Right atrium auricular region (tissue), 2 donors: ENCODE measurements around the gene UTP20. TPM values are rescaled to one million over a fixed set of nuclear protein-coding genes. Genes with fewer than 3 reads are reported as not detected.
"Not testable (repeated sequence)": the region's sequence is repeated elsewhere in the genome, so short reads cannot be mapped to it uniquely, and the experiment has no call there.

Experiments
- DNase-seq: peaks from one replicate; pipeline ENCODE4 v3.0.0-alpha.2; 2019; ENCODE audit warnings: low spot score
- H3K27ac ChIP-seq, 2 donors: fragments of 200-600 bp; sonication (generic); 1 replicate in 1 of 2; 2 replicates in 1 of 2; pipeline ENCODE4 v1.5.1; 2016 to 2019
- H3K27me3 ChIP-seq, 2 donors: fragments of 200-600 bp; sonication (generic); one replicate each; pipeline versions ENCODE4 v1.5.1 to v1.6.0; 2017 to 2019
- H3K36me3 ChIP-seq: fragments of 200-600 bp; sonication (generic); one replicate; pipeline ENCODE4 v1.5.1; 2016
- H3K4me1 ChIP-seq, 2 donors: fragments of 200-600 bp; sonication (generic); one replicate each; pipeline versions ENCODE4 v1.5.1 to v1.6.0; 2017 to 2019
- H3K4me3 ChIP-seq, 2 donors: fragments of 200-600 bp; sonication (generic); 1 replicate in 1 of 2; 2 replicates in 1 of 2; pipeline ENCODE4 v1.5.1; 2017 to 2019; ENCODE audit warnings: mild to moderate bottlenecking in 1 of 2, moderate library complexity in 1 of 2
- H3K9me3 ChIP-seq, 2 donors: fragments of 200-600 bp; sonication (generic); one replicate each; pipeline ENCODE4 v1.5.1; 2019
- total RNA-seq, 2 donors: library from RNA; depleted of rRNA; stranded (reverse); fragments of >200 nt; gene quantifications; one replicate each; pipeline ENCODE4 v1.1.0, GENCODE V29; 2016
- TF ChIP-seq, protein P1 (sequence below), 2 donors: fragments of 200-600 bp; sonication (generic); IDR thresholded peaks; one replicate each; pipeline ENCODE4 v1.5.1; 2019; ENCODE audit warnings: antibody characterized with exemption in 2 of 2

The UTP20 gene
- total RNA-seq, 2 donors from 2014 or later = 5.8 to 6.7 TPM

DNA sequence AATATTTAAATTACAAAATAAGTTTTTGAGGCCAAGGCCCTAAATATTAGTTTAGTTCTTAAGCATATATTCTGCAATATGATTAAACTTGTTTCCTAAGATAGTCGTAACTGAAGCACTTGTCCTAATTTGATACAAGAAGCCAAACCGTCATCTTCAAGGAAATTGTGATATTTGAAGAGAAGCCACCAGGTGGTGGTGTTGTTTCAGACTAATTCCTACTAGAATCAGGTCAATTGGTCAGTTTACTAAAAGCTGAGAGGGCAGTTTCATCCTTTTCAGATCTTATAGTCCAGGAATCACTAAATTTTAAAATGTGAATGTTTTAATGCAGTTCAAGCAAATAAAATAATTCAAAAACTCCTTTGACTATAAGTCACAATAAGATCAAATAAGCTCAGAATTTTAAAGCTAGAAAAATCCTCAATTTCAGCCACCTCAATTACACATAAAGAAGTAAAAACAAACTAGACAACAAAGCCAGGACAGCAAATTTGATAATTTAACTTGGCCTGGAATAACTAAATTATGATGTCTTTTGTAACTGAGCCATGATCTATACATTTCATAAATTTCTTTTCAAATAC is 134.7 kb downstream of the UTP20 start:
- Histone ChIP-seq H3K27ac (no peak overlapping the region), H3K36me3 (no peaks in the 10 kb centered on the region), H3K4me1 (no peaks in the 10 kb centered on the region), H3K4me3 (no peak overlapping the region), H3K27me3 (no peaks in the 10 kb centered on the region), H3K9me3 (no peaks in the 10 kb centered on the region)
- no peak for DNase-seq
- TF ChIP-seq, protein P1, sequence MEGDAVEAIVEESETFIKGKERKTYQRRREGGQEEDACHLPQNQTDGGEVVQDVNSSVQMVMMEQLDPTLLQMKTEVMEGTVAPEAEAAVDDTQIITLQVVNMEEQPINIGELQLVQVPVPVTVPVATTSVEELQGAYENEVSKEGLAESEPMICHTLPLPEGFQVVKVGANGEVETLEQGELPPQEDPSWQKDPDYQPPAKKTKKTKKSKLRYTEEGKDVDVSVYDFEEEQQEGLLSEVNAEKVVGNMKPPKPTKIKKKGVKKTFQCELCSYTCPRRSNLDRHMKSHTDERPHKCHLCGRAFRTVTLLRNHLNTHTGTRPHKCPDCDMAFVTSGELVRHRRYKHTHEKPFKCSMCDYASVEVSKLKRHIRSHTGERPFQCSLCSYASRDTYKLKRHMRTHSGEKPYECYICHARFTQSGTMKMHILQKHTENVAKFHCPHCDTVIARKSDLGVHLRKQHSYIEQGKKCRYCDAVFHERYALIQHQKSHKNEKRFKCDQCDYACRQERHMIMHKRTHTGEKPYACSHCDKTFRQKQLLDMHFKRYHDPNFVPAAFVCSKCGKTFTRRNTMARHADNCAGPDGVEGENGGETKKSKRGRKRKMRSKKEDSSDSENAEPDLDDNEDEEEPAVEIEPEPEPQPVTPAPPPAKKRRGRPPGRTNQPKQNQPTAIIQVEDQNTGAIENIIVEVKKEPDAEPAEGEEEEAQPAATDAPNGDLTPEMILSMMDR (IDR thresholded peaks at IDR 0.05) = peak; percentile 40 to 61

DNA sequence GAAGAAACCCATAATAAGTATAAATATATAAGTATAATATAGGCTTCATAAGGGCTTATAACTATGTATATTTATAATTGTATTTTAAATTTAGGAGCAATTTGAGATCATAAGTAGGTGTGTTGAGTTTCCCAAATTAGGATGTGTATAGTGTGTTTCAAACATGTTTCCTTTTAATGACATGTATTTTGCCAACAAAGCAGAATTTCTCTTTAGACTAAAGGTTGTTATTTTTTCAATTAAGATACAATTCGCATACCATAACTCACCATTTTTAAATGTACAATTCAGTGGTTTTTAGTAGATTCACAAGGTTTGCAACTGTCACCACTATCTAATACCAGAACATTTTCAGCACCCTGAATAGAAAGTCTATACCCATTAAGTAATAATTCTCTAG is 135.3 kb downstream of the UTP20 start:
- H3K36me3 ChIP-seq = no peaks in the 10 kb centered on the region
- H3K4me3 ChIP-seq = no peak overlapping the region
- no peak overlapping the region for H3K27ac ChIP-seq
- TF ChIP-seq, protein P1 (IDR thresholded peaks at IDR 0.05) = no peak
- H3K4me1 ChIP-seq = no peaks in the 10 kb centered on the region
- DNase-seq = no peak
- H3K27me3 ChIP-seq = no peaks in the 10 kb centered on the region
- no peaks in the 10 kb centered on the region for H3K9me3 ChIP-seq

DNA sequence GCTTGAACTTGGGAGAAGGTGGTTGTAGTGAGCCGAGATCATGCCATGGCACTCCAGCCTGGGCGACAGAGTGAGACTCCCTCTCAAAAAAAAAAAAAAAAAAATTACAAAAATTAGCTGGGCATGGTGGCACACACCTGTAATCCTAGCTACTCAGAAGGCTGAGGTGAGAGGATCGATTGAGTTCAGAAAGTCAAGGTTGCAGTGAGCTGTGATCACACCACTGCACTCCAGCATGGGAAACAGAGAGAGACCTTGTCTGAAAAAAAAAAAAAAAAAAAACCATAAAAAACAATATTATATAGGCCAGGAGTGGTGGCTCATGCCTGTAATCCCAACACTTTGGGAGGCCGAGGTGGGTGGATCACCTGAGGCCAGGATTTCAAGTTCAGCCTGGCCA is 142.2 kb downstream of the UTP20 start:
- H3K27ac ChIP-seq = not testable (repeated sequence)

DNA sequence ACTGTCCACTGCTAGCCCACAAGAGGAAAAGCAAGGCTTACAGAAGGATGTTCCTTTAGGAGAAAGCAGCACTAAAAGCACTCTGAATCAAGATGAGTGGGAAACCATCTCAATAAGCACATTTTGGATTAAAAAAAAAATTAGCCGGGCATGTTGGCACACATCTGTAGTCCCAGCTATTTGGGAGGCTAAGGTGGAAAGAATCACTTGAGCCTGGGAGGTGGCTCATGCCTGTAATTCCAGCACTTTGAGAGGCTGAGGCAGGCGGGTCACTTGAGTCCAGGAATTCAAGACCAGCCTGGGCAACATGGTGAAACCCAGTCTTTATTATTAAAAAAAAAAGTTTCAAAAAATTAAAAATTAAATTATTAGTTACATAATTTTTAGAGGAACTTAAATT is 144.7 kb downstream of the UTP20 start:
- no peaks in the 10 kb centered on the region for H3K4me1 ChIP-seq
- no peak for DNase-seq
- H3K9me3 ChIP-seq = no peaks in the 10 kb centered on the region
- TF ChIP-seq, protein P1 (IDR thresholded peaks at IDR 0.05) = no peak
- no peak overlapping the region for H3K4me3 ChIP-seq
- H3K27me3 ChIP-seq = no peaks in the 10 kb centered on the region
- H3K36me3 ChIP-seq = no peaks in the 10 kb centered on the region
- H3K27ac ChIP-seq = no peak overlapping the region

More for the DNA sequence above, 142.2 kb downstream of the UTP20 start:
- H3K36me3 ChIP-seq, H3K4me3 ChIP-seq, H3K9me3 ChIP-seq, H3K4me1 ChIP-seq, H3K27me3 ChIP-seq, DNase-seq: not testable (repeated sequence)

DNA sequence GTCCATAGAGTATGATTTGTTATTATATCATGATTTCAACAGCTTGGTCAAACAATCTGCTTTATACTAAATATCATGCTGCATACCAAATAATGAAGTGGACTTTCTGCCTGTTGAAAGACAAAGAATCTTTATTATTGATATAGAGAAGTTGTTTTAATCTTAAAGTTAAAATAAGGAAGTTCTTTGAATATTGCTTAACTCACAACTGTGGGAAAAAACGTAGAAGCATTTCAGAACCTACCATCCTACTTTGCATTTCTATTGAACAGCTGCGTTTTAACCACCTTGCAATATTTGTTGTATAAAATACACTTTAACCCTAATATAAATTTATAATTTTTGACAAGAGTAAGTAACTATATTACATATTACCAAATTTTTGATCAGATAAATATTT is 150.6 kb downstream of the UTP20 start:
- no peak for DNase-seq
- H3K9me3 ChIP-seq = no peaks in the 10 kb centered on the region
- no peaks in the 10 kb centered on the region for H3K27me3 ChIP-seq
- TF ChIP-seq, protein P1 (IDR thresholded peaks at IDR 0.05) = no peak
- H3K36me3 ChIP-seq = no peaks in the 10 kb centered on the region
- H3K4me3 ChIP-seq = no peak overlapping the region
- H3K4me1 ChIP-seq = no peaks in the 10 kb centered on the region
- no peak overlapping the region for H3K27ac ChIP-seq

DNA sequence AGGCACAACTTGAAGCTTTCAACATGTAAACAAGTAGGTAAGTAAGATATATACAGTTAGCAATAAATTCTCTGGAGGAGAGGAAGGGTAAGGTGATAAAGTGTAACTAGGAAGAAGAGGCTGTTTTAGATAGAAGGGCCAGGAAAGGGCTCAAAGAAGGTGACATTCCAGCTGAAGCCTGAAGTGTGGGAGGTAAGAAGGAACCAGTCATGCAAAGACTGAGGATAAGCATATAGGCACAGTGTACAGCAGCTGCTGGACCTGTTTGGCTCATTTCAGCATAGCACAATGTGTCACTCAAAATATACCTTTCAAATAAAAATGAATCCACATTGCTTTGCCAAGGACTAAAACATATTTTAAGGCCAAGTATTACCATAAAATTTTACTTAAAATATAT is 156.2 kb downstream of the UTP20 start:
- Histone ChIP-seq H3K4me3 (no peak overlapping the region), H3K36me3 (no peaks in the 10 kb centered on the region), H3K4me1 (no peaks in the 10 kb centered on the region), H3K27ac (no peak overlapping the region), H3K27me3 (no peaks in the 10 kb centered on the region), H3K9me3 (no peaks in the 10 kb centered on the region)
- TF ChIP-seq, protein P1 (IDR thresholded peaks at IDR 0.05) = no peak
- no peak for DNase-seq

Other genes with a start within 250 kb of the UTP20 start
- not detected for gene SLC5A8, start 69.9 kb upstream of the UTP20 start, total RNA-seq
- gene ARL1, start 127.7 kb downstream of the UTP20 start, total RNA-seq = 10 to 100 TPM; 63.7 to 74.2 TPM
- gene SPIC, start 195.2 kb downstream of the UTP20 start, total RNA-seq = not detected